Stimulated activated naive CD8-positive, alpha-beta T cell treated with anti-CD3 and anti-CD28 coated beads, Interleukin-15, amount 100 ng/mL, for 72 hours (primary cell): ENCODE data around the gene DNAAF1.
A peak's percentile ranks its signal among the peaks of the same experiment; 100 is the strongest.

Source experiments
- ATAC-seq: fragments of 150-1000 bp; cut with Tn5 transposase; 2 replicates; pipeline ENCODE4 v1.10.0; 2021; ENCODE audit warnings: mild to moderate bottlenecking, moderate library complexity
- DNase-seq, 2 donors: peaks; one replicate each; pipeline ENCODE4 v3.0.0; 2021 to 2022
- H3K27ac Mint-ChIP-seq, 2 donors: one replicate each; pipeline ENCODE4 v1.8.0; 2022; ENCODE audit warnings: mild to moderate bottlenecking in 2 of 2, mixed read lengths in 2 of 2, moderate library complexity in 2 of 2
- H3K27me3 Mint-ChIP-seq: one replicate; pipeline ENCODE4 v1.8.0; 2022; ENCODE audit warnings: mixed read lengths
- H3K4me1 Mint-ChIP-seq: one replicate; pipeline ENCODE4 v1.8.0; 2022; ENCODE audit warnings: mild to moderate bottlenecking, mixed read lengths
- H3K4me3 Mint-ChIP-seq, 2 donors: one replicate each; pipeline ENCODE4 v1.8.0; 2022; ENCODE audit warnings: mild to moderate bottlenecking in 2 of 2, mixed read lengths in 2 of 2, moderate library complexity in 1 of 2
- H3K9me3 Mint-ChIP-seq, 2 donors: one replicate each; pipeline ENCODE4 v1.8.0; 2022; ENCODE audit warnings: mixed read lengths in 2 of 2

Gene DNAAF1

GRCh38 chr16:84166796-84167695 is 21.9 kb downstream of the DNAAF1 start:
- Mint-ChIP-seq H3K27me3 (peaks cover 39% of the 10 kb centered on the region), H3K9me3 (no peaks in the 10 kb centered on the region), H3K4me1 (no peaks in the 10 kb centered on the region), H3K27ac (no peak overlapping the region), H3K4me3 (no peak overlapping the region)
- ATAC-seq (no peak), DNase-seq (no peak)

DNA sequence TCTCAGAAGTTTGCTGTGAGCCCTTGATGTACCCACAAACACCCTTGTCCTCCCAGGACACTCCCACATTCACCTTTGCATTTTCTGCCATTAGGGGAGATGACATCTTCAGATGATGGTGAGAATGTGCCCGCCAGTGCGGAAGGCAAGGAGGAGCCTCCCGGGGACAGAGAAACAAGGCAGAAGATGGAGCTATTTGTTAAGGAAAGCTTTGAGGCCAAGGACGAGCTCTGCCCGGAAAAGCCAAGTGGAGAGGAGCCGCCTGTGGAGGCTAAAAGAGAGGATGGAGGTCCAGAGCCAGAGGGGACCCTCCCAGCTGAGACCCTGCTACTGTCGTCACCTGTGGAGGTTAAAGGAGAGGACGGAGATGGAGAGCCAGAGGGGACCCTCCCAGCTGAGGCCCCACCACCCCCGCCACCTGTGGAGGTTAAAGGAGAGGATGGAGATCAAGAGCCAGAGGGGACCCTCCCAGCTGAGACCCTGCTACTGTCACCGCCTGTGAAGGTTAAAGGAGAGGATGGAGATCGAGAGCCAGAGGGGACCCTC is 24.7 kb downstream of the DNAAF1 start:
- peaks cover 28% of the 10 kb centered on the region for H3K27me3 Mint-ChIP-seq
- peak overlapping the region; percentile 29 to 40 for H3K27ac Mint-ChIP-seq
- H3K4me1 Mint-ChIP-seq, result peaks cover 5% of the 10 kb centered on the region

DNA sequence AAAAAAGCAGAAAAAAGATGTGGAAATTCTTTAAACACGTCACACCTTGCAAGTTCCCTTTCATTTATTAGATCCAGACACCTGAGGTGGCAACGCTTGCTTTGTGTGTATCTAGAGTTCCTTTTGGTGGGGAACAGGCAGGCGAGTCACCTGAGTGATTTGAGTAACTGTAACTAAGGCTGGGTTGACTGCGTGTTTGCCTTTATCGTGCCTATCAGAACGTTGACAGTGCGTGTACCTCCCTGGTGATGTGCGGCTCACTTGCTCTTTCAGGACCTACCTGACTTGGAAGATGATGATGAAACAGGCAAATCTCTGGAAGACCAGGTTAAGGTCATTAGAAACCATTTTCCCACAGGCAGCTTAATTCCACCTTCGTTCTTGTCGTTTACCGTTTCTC is 29.3 kb downstream of the DNAAF1 start:
- H3K4me1 Mint-ChIP-seq, result peaks cover 27% of the 10 kb centered on the region
- no peak for ATAC-seq
- H3K9me3 Mint-ChIP-seq, result no peaks in the 10 kb centered on the region
- H3K4me3 Mint-ChIP-seq, result no peak overlapping the region
- no peak for DNase-seq
- peaks cover 17% of the 10 kb centered on the region for H3K27me3 Mint-ChIP-seq
- H3K27ac Mint-ChIP-seq, result no peak overlapping the region

More for the DNA sequence above, 24.7 kb downstream of the DNAAF1 start:
- H3K4me3 Mint-ChIP-seq, result no peak overlapping the region
- no peak for DNase-seq
- H3K9me3 Mint-ChIP-seq, result no peaks in the 10 kb centered on the region
- no peak for ATAC-seq

- peak; percentile 63 to 64 for DNase-seq
- peak; percentile 88 for ATAC-seq
- Mint-ChIP-seq H3K4me3 (peak overlapping the region in 1 of 2 donors; percentile 28), H3K4me1 (peaks cover 27% of the 10 kb centered on the region), H3K27me3 (peaks cover 7% of the 10 kb centered on the region), H3K9me3 (no peaks in the 10 kb centered on the region), H3K27ac (no peak overlapping the region)
Measured at GRCh38 chr16:84175350-84176081, 30.4 kb downstream of the DNAAF1 start.

DNA sequence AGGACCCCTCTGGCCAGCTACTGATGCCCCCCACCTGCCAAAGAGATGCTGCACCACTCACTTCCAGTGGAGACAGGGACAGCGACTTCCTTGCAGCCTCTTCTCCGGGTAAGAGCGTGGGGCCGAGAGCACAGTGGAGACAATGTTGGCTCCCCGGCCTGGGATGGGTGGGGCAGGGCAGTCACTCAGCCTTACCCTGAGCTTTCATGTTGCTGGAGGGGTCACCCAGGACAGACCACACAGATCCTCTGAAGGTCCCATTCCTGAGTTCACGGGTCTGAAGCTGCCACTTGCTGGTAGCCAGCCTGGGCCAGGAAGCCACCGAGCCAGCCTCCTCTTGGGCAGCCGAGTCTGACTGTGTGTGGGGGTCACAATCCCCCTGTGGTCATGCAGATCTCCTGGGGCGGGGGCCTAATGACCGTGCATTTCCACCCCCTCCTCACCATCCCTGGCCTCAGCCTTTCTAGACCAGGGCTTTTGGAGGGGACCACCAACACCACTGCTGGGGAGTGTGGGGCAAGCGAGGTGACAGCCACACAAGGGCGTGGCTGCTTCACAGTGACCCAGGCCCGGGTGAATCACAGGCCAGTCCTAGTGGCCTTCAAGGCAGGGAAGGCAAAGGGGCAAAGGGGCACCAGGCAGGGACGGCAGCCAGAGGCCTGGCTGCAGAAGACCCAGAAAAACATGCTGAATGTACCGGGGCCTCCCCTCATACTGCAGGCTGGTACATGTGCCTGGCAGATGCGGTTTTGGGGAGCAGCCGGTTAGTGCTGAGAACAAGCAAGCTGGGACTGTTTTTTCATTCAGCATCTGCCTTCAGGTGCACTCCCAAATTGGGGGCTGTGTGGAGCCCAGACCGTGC is 31.3 kb downstream of the DNAAF1 start:
- ATAC-seq (no peak), DNase-seq (no peak)
- no peaks in the 10 kb centered on the region for H3K9me3 Mint-ChIP-seq
- peaks cover 27% of the 10 kb centered on the region for H3K4me1 Mint-ChIP-seq
- peaks cover 7% of the 10 kb centered on the region for H3K27me3 Mint-ChIP-seq
- peak overlapping the region in 1 of 2 donors; percentile 19 for H3K27ac Mint-ChIP-seq
- H3K4me3 Mint-ChIP-seq, result no peak overlapping the region

GRCh38 chr16:84177741-84178073 is 32.6 kb downstream of the DNAAF1 start:
- no peak for ATAC-seq
- no peak for DNase-seq
- H3K9me3 Mint-ChIP-seq, result no peaks in the 10 kb centered on the region
- H3K4me1 Mint-ChIP-seq, result peaks cover 27% of the 10 kb centered on the region
- peaks cover 7% of the 10 kb centered on the region for H3K27me3 Mint-ChIP-seq
- peak overlapping the region; percentile 19 to 29 for H3K27ac Mint-ChIP-seq
- no peak overlapping the region for H3K4me3 Mint-ChIP-seq

DNA sequence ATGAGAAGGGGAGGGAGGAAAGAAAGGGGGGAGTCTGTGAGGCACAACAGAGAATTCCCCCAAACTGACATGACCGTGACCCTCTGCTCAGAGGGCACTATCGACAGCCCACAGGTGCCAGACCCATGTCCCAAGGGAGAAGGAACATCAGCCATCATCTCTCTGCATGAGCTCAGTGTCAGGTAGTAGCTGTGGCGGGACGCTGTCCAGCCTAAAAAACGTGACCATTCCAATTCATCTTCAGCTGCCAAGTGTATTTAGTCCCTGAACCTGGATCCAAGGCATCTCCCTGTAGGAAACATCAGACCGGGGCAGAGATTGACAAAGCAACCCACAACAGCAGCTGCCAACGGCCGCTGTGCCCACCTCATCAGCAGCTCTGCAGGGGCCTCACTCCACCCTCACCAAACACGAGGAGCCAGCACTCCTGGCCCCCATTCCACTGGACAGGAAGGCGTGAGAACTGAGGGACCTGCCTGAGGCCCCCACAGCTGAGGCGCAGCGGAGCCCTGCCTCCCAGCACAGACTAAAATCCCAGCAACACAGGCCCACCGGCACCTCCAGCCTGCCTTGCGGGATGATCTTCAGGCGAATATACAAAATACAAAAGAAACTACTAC is 33.1 kb downstream of the DNAAF1 start:
- peak overlapping the region; percentile 19 to 29 for H3K27ac Mint-ChIP-seq
- ATAC-seq (no peak), DNase-seq (no peak)
- peaks cover 29% of the 10 kb centered on the region for H3K4me1 Mint-ChIP-seq
- peaks cover 7% of the 10 kb centered on the region for H3K27me3 Mint-ChIP-seq
- H3K4me3 Mint-ChIP-seq, result no peak overlapping the region
- H3K9me3 Mint-ChIP-seq, result no peaks in the 10 kb centered on the region

DNA sequence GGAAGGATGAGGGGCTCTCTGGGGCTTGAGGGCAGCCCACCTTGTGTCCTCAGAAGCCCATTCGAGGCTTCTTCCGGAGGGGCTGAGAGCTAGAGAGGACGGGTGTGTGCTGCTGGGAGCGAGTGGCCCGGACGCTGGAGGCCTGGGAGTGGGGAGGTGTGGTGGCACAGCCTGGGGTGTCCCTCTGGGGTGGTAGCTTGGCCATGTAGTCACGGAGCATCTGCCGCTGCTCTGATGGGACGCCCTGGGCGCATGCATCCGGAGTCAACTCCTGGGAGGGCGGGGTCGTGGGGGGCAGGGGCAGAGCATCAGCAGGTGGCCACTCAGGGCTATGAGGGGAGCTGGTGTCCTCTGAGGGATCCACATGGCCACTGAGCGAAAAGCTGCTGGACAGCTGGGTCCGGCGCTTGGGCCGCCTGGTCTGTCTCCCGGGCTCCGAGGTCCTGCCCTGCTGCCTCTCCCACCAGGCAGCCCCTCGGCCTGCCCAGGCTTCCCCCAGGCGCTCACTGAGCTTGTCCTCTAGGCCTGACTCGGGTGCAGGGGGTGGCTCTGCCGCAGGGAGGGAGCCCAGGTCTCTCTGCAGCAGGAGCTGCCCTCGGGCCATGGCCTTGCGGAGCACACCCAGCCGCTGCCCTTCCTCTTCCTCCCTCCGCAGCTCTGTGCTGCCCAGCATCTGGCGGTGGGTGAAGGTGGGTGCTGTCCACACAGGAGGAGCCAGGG is 33.9 kb downstream of the DNAAF1 start:
- Mint-ChIP-seq H3K27ac (peak overlapping the region in 1 of 2 donors; percentile 88), H3K4me3 (no peak overlapping the region), H3K27me3 (peaks cover 7% of the 10 kb centered on the region), H3K9me3 (no peaks in the 10 kb centered on the region), H3K4me1 (peaks cover 35% of the 10 kb centered on the region)
- DNase-seq (no peak), ATAC-seq (no peak)

DNA sequence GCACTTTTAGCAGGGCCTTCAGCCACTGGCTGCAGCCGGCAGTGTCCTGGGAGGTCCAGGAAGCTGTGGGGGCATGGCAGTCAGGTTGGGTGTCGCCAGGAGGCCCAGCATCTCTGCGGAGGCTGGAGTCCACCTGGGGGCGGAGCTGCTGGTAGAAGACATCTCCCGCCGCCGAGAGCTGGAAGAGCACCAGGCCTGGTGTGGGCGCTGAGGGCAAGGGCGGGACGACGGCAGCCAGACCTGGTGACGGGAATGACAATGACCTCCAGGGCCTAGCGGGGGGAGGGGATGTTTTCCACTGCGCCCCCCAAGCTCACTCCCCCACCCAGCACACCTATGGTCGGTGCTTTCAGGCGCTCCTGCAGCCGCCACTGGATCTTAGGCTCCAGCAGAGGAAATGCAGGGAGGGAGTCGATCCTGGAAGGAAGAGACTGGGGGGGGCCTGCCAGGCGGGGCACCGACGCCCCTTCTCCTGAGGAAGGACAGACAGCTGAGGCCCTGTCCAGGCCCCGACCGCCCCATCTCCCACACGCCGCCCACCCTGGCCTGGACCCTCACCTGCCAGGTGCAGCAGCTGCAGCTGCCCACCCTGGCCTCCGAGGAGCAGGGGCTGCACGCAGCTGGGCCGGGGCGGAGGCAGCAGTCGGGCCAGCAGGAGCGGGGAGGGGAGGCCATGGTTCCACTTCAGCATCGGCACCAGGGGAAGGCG is 34.7 kb downstream of the DNAAF1 start:
- Mint-ChIP-seq H3K9me3 (no peaks in the 10 kb centered on the region), H3K4me1 (peaks cover 38% of the 10 kb centered on the region), H3K27ac (no peak overlapping the region), H3K27me3 (peaks cover 1% of the 10 kb centered on the region), H3K4me3 (no peak overlapping the region)
- ATAC-seq, result no peak
- DNase-seq, result no peak

DNA sequence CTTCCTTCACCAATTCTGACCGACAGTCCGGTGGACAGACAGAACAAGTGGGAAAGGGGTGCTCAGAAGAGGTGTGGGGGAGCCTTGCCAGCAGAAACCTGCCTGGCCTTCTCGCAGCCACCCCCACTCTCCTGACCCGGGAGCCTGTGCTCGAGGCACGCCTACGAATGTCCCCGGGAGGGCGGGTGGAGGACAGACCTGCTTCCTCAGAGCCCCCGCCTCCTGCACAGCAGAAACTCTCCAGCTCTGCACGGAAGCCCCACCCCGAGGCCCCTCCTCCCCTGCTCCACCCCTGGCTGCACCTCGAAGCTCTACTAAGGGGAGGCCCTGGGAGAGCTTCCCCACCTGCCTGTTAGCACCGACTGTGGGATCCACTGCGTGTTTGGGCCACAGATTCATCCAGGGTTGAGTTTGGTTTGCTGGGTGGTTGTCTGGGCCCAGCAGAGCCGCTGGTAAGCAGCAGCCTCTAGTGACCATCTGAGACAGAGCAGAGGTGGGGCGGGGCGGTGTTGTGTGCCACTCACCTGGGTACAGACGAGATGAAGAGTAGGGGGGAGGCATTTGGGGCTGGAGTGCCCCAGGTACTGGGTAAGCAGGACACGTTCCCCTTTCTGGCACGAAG is 35.5 kb downstream of the DNAAF1 start:
- Mint-ChIP-seq H3K27me3 (no peaks in the 10 kb centered on the region), H3K4me3 (no peak overlapping the region), H3K9me3 (no peaks in the 10 kb centered on the region), H3K4me1 (peaks cover 38% of the 10 kb centered on the region), H3K27ac (peak overlapping the region in 1 of 2 donors; percentile 78)
- DNase-seq (no peak), ATAC-seq (no peak)

DNA sequence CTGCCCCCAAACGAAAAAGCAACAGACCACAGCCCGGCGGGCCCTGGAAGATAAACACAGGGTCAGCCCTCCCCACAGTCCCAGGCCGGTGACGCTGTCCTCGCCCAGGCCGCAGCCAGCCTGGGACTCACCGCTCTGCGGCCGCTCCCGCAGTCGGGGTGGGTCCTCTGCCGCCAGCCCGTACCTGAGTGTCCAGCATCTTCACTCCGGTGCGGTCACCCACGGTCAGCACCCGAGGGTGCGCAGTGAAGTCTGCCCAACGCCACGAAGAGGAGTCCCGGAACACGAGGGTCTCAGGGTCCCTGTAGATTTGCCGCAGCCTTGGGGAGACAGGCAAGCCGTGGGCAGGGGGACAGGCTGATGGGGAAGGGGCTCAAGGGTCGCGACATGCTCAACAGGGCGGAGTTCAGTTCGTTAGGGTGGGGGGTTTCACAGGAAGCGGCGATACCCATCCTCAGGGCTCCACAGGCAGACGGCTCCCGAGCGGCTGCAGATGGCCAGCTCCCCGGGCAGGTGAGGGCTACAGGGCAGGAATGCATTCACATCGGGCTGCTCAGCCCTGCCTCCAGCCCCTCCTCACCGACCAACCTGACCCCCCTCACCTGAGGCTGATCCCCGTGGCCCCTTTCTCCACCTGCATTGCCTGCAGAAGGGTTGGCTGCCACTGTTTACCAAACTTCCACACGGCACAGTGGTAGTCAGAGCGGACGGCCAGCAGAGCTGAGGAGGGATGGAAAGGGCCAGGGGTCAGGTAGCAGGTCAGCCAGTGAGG is 36.2 kb downstream of the DNAAF1 start:
- Mint-ChIP-seq H3K9me3 (no peaks in the 10 kb centered on the region), H3K27me3 (no peaks in the 10 kb centered on the region), H3K4me1 (peaks cover 44% of the 10 kb centered on the region), H3K4me3 (no peak overlapping the region), H3K27ac (peak overlapping the region in 1 of 2 donors; percentile 78)
- DNase-seq (no peak), ATAC-seq (no peak)

- DNase-seq (no peak), ATAC-seq (no peak)
- no peaks in the 10 kb centered on the region for H3K27me3 Mint-ChIP-seq
- H3K4me3 Mint-ChIP-seq, result no peak overlapping the region
- peaks cover 50% of the 10 kb centered on the region for H3K4me1 Mint-ChIP-seq
- no peaks in the 10 kb centered on the region for H3K9me3 Mint-ChIP-seq
- peak overlapping the region in 1 of 2 donors; percentile 19 for H3K27ac Mint-ChIP-seq
Measured at GRCh38 chr16:84182104-84182503, 37.0 kb downstream of the DNAAF1 start.
